SK-N-SH (cell line): ENCODE measurements around the gene HYLS1.

Experiments used
- CTCF ChIP-seq: fragments of 200-600 bp; sonication (generic); IDR thresholded peaks from 2 replicates; pipeline ENCODE4 v1.6.1; 2017; ENCODE audit warnings: antibody characterized with exemption, mild to moderate bottlenecking, moderate library complexity
- ELF1 ChIP-seq: IDR thresholded peaks from 2 replicates; pipeline ENCODE4 v1.4.0; 2012
- EP300 ChIP-seq, 2 experiments: IDR thresholded peaks; 2 replicates each; pipeline versions ENCODE4 v1.4.0 to v1.6.1; 2012; ENCODE audit warnings: borderline replicate concordance in 1 of 2, low read depth in 1 of 2, low read length in 1 of 2
- FOSL2 ChIP-seq: IDR thresholded peaks from 2 replicates; pipeline ENCODE4 v1.4.0; 2012; ENCODE audit warnings: low read depth, mild to moderate bottlenecking, moderate library complexity, borderline replicate concordance
- GABPA ChIP-seq: IDR thresholded peaks from 2 replicates; pipeline ENCODE4 v1.4.0; 2012; ENCODE audit warnings: low read depth, mild to moderate bottlenecking
- PBX3 ChIP-seq: IDR thresholded peaks from 2 replicates; pipeline ENCODE4; 2012
- POLR2AphosphoS5 ChIP-seq: IDR thresholded peaks from 2 replicates; pipeline ENCODE4 v1.6.1; 2012; ENCODE audit warnings: low read depth, low read length
- RAD21 ChIP-seq: IDR thresholded peaks from 2 replicates; pipeline ENCODE4 v1.6.1; 2012; ENCODE audit warnings: mild to moderate bottlenecking, low read length
- REST ChIP-seq: IDR thresholded peaks from 2 replicates; pipeline ENCODE4 v1.6.1; 2012; ENCODE audit warnings: mild to moderate bottlenecking, low read depth, low read length, moderate library complexity
- SMC3 ChIP-seq: IDR thresholded peaks from 2 replicates; pipeline ENCODE4 v1.6.1; 2012; ENCODE audit warnings: low read depth, low read length, improper control_type of control experiment
- TAF1 ChIP-seq: IDR thresholded peaks from 2 replicates; pipeline ENCODE4 v1.6.1; 2012; ENCODE audit warnings: low read depth, mild to moderate bottlenecking, low read length, moderate library complexity, borderline replicate concordance
- YY1 ChIP-seq: IDR thresholded peaks from 2 replicates; pipeline ENCODE4 v1.4.0; 2012; ENCODE audit warnings: low read depth, mild to moderate bottlenecking

- TF ChIP-seq CTCF (no peak), EP300 (IDR thresholded peaks at IDR 0.05; ENCODE audit: borderline replicate concordance in 1 of 2, low read depth in 1 of 2, low read length in 1 of 2) (no peak), POLR2AphosphoS5 (no peak), PBX3 (no peak), GABPA (no peak), SMC3 (no peak), FOSL2 (no peak), ELF1 (no peak), TAF1 (no peak), REST (no peak), YY1 (no peak), RAD21 (no peak)
Measured at GRCh38 chr11:125950178-125950490, 62.7 kb downstream of the HYLS1 start.
